IMR-90 (cell line): ENCODE data around the gene FGFR4. TPM values are rescaled to one million over a fixed set of nuclear protein-coding genes. Genes with fewer than 3 reads are reported as not detected.

Experiments
- ATAC-seq: fragments of 200-7000 bp; cut with Tn5 transposase; 2 replicates; pipeline ENCODE4 v1.9.1; 2020; ENCODE audit warnings: low read depth, mild to moderate bottlenecking, moderate library complexity
- BruUV-seq: library from RNA; stranded (reverse); fragments of 400-500 nt; replicated peaks from 2 replicates; lab custom pipeline; 2021; lab: Mats Ljungman, UMichigan
- CTCF ChIA-PET: fragments of 300-600 bp; formaldehyde crosslinking; extraction: SDS; loops from one replicate; lab custom pipeline; 2021; ENCODE audit warnings: antibody characterized with exemption; lab: Yijun Ruan, JAX
- POLR2A ChIA-PET: fragments of 300-600 bp; sonication (Branson Sonifier 250); formaldehyde crosslinking; loops from one replicate; lab custom pipeline; 2022; ENCODE audit warnings: antibody characterized with exemption; ENCODE audit not compliant: unreplicated experiment; lab: Charles Lee
- DNase-seq: peaks from one replicate; pipeline ENCODE4 v3.0.0; 2013
- H2AFZ ChIP-seq: replicated peaks from 2 replicates; pipeline ENCODE3; 2013; ENCODE audit warnings: low read length, mild to moderate bottlenecking; ENCODE audit not compliant: poor library complexity
- H2AK5ac ChIP-seq: 2 replicates; pipeline ENCODE4 v1.6.1; 2013; ENCODE audit warnings: low read depth, low read length, inconsistent platforms
- H2AK9ac ChIP-seq: replicated peaks from 2 replicates; pipeline ENCODE3; 2013; ENCODE audit warnings: mild to moderate bottlenecking, low read depth, low read length, moderate library complexity; ENCODE audit not compliant: poor library complexity
- H2BK120ac ChIP-seq: 2 replicates; pipeline ENCODE4 v1.6.1; 2013; ENCODE audit warnings: low read depth, low read length, inconsistent platforms
- H2BK15ac ChIP-seq: 3 replicates; pipeline ENCODE4 v1.6.1; 2013; ENCODE audit warnings: low read depth, low read length, inconsistent platforms
- H2BK20ac ChIP-seq: 2 replicates; pipeline ENCODE4 v1.6.1; 2013; ENCODE audit warnings: low read depth, mild to moderate bottlenecking, inconsistent platforms, low read length, moderate library complexity
- H2BK5ac ChIP-seq: 2 replicates; pipeline ENCODE4 v1.6.1; 2013; ENCODE audit warnings: mild to moderate bottlenecking, low read depth, low read length, inconsistent platforms; ENCODE audit not compliant: poor library complexity, severe bottlenecking
- H3K14ac ChIP-seq: replicated peaks from 2 replicates; pipeline ENCODE4 v1.6.1; 2013; ENCODE audit warnings: low read depth, low read length, inconsistent platforms
- H3K18ac ChIP-seq: 2 replicates; pipeline ENCODE4 v1.6.1; 2013; ENCODE audit warnings: low read depth, low read length, control low read depth
- H3K23ac ChIP-seq: 2 replicates; pipeline ENCODE4 v1.6.1; 2013; ENCODE audit warnings: low read depth, low read length, inconsistent platforms
- H3K27ac ChIP-seq: 2 replicates; pipeline ENCODE4 v1.5.1; 2013; ENCODE audit warnings: mild to moderate bottlenecking, control low read depth, low read length; ENCODE audit not compliant: insufficient read depth
- H3K27me3 ChIP-seq: 2 replicates; pipeline ENCODE4 v1.6.1; 2013; ENCODE audit warnings: low read length; ENCODE audit not compliant: control insufficient read depth, insufficient read depth
- H3K36me3 ChIP-seq: 2 replicates; pipeline ENCODE4 v1.6.1; 2013; ENCODE audit warnings: low read length, mixed read lengths; ENCODE audit not compliant: control insufficient read depth, insufficient read depth
- H3K4ac ChIP-seq: 2 replicates; pipeline ENCODE4 v1.6.1; 2013; ENCODE audit warnings: low read depth, low read length, inconsistent platforms
- H3K4me1 ChIP-seq: 2 replicates; pipeline ENCODE4 v1.6.1; 2013; ENCODE audit warnings: low read length, mixed read lengths; ENCODE audit not compliant: control insufficient read depth, insufficient read depth
- H3K4me2 ChIP-seq: 2 replicates; pipeline ENCODE4 v1.6.1; 2013; ENCODE audit warnings: low read depth, mild to moderate bottlenecking, control low read depth, low read length, moderate library complexity
- H3K4me3 ChIP-seq: 2 replicates; pipeline ENCODE4 v1.5.1; 2013; ENCODE audit warnings: low read depth, mild to moderate bottlenecking, control low read depth, low read length, moderate library complexity; ENCODE audit not compliant: insufficient read depth
- H3K56ac ChIP-seq: 2 replicates; pipeline ENCODE4 v1.6.1; 2013; ENCODE audit warnings: low read length, inconsistent platforms; ENCODE audit not compliant: insufficient read depth; ENCODE audit errors: extremely low read depth
- H3K79me1 ChIP-seq, 2 experiments: 2 replicates each; pipeline ENCODE4 v1.6.1; 2013; ENCODE audit warnings: low read length in 2 of 2, inconsistent platforms in 1 of 2, low read depth in 1 of 2
- H3K9ac ChIP-seq: 2 replicates; pipeline ENCODE4 v1.6.1; 2013; ENCODE audit warnings: low read depth, low read length, control low read depth
- H3K9me1 ChIP-seq: 2 replicates; pipeline ENCODE4 v1.6.1; 2013; ENCODE audit warnings: low read length, inconsistent platforms; ENCODE audit not compliant: insufficient read depth
- H3K9me3 ChIP-seq: 2 replicates; pipeline ENCODE4 v1.6.1; 2013; ENCODE audit warnings: low read length; ENCODE audit not compliant: control insufficient read depth, insufficient read depth
- H4K20me1 ChIP-seq: 2 replicates; pipeline ENCODE4 v1.6.1; 2013; ENCODE audit warnings: low read length, inconsistent platforms; ENCODE audit not compliant: insufficient read depth
- H4K5ac ChIP-seq: 2 replicates; pipeline ENCODE4 v1.6.1; 2013; ENCODE audit warnings: mild to moderate bottlenecking, low read depth, low read length, control low read depth
- H4K8ac ChIP-seq, 2 experiments: 2 replicates each; pipeline ENCODE4 v1.6.1; 2013; ENCODE audit warnings: low read depth in 2 of 2, low read length in 2 of 2, control low read depth in 1 of 2, inconsistent platforms in 1 of 2
- H4K91ac ChIP-seq: 2 replicates; pipeline ENCODE4 v1.6.1; 2013; ENCODE audit warnings: low read depth, low read length, inconsistent platforms; ENCODE audit not compliant: insufficient read depth
- MAFK ChIP-seq: IDR thresholded peaks from 2 replicates; pipeline ENCODE4 v1.6.1; 2012; ENCODE audit warnings: low read depth, low read length, improper control_type of control experiment
- MAZ ChIP-seq: IDR thresholded peaks from 2 replicates; pipeline ENCODE4 v1.6.1; 2012; ENCODE audit warnings: low read depth, mild to moderate bottlenecking, low read length, improper control_type of control experiment, moderate library complexity, borderline replicate concordance
- WGBS, 2 experiments: methylation state at CpG; one replicate each; pipeline versions ENCODE4 v1.1.5 to v1.1.7; 2013; ENCODE audit warnings: missing lambda C conversion rate in 2 of 2; ENCODE audit not compliant: insufficient read length in 1 of 2; ENCODE audit errors: extremely low coverage in 2 of 2; 5-methylcytosine and 5-hydroxymethylcytosine counted together
- dilution Hi-C: fragments of 300-500 bp; cut with HindIII; formaldehyde crosslinking; loops from one replicate; pipeline ENCODE4 v1.14.3; 2018; ENCODE audit warnings: low sequenced_read_pairs; ENCODE audit not compliant: unreplicated experiment
- in situ Hi-C: fragments of 300-500 bp; cut with MboI; formaldehyde crosslinking; loops from 3 replicates; pipeline ENCODE4 v1.14.3; 2019; ENCODE audit warnings: low sequenced_read_pairs, inconsistent platforms, mixed read lengths
- intact Hi-C: fragments of 100-400 bp; cut with micrococcal nuclease; formaldehyde crosslinking; loops from 2 replicates; pipeline ENCODE4 v1.10.0; 2022
- polyA plus RNA-seq, 3 experiments: library from polyadenylated mRNA; depleted of rRNA; stranded (reverse); fragments of >200 nt; gene quantifications; 2 replicates each; pipeline ENCODE4 v1.2.3, GENCODE V29; 2012; ENCODE audit warnings: low replicate concordance in 1 of 3
- total RNA-seq: library from RNA; depleted of rRNA; stranded (reverse); fragments of >200 nt; gene quantifications from 2 replicates; pipeline ENCODE4 v1.2.3, GENCODE V29; 2012

Gene FGFR4
- total and polyA plus RNA-seq, 2 of the 4 experiments (the other 2 are of a cell fraction): 0.90 to 2.4 TPM

DNA sequence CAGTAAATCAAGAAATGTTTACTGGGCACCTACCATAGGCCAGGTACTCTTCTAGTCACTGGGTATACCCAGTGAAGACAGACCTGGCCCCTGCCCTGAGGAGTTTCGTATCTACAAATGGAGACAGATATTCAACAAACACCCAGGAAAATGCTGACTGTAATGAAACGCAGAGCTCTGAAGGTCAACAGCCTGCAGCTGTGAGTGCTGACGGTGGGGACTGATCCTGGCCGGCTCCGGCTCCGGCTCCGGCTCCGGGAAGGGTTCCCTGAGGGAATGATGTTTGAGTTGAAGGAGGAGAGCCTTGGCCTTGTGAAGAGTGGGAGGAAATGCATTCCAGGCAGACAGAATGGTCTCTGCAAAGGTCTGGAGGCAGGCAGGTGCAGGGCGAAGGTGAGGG, 23.1 kb downstream of the FGFR4 start:
- no peak for DNase-seq

More for the DNA sequence above, 23.1 kb downstream of the FGFR4 start:
- in situ Hi-C loops (loop anchor here (5.0 kb wide), 1 partner anchor 38 kb away; no protein-coding TSS in a partner anchor), intact Hi-C loops (loop anchor here (10.0 kb wide), 1 partner anchor 165 kb away; no protein-coding TSS in a partner anchor), dilution Hi-C loops (no loop called here)
- Histone ChIP-seq H3K27ac (no peak overlapping the region), H2BK20ac (no peak overlapping the region), H2BK15ac (no peak overlapping the region), H3K18ac (no peak overlapping the region), H2BK120ac (no peak overlapping the region), H3K27me3 (no peaks in the 10 kb centered on the region; the same call in 1 of the 2 replicates), H3K56ac (no peak overlapping the region), H4K5ac (no peak overlapping the region), H2BK5ac (no peak overlapping the region), H3K14ac (no peak overlapping the region), H3K4me3 (no peak overlapping the region), H3K9me3 (no peaks in the 10 kb centered on the region), H2AK5ac (no peak overlapping the region), H3K4me2 (no peak overlapping the region), H3K4me1 (no peaks in the 10 kb centered on the region; the same call in 1 of the 2 replicates), H3K4ac (no peak overlapping the region), H3K36me3 (no peaks in the 10 kb centered on the region), H3K23ac (no peak overlapping the region), H2AFZ (peak overlapping the region; percentile 61), H4K8ac (no peak overlapping the region), H3K9me1 (no peaks in the 10 kb centered on the region), H2AK9ac (peak overlapping the region; percentile 13), H4K91ac (no peak overlapping the region), H3K79me1 (no peaks in the 10 kb centered on the region), H4K20me1 (no peaks in the 10 kb centered on the region), H3K9ac (no peak overlapping the region)
- no TSS peak for BruUV-seq
- ATAC-seq: no peak
- ChIA-PET POLR2A (no interaction called here), CTCF (interaction anchor here (3.1 kb wide), 1 partner anchor 37 kb away, joined by 43 read pairs; no protein-coding TSS in a partner anchor)
- WGBS, 2 experiments: 90% methylated on average over 2 of the region's 9 CpGs; no CpG with 5 or more reads in 1 of the 2 experiments
- TF ChIP-seq MAFK (peak; percentile 42; the same call in 1 of the 2 replicates), MAZ (no peak)
